Right lobe of liver (tissue), 4 donors: ENCODE data around the gene FAM149B1.
"Not testable (repeated sequence)": the region's sequence is repeated elsewhere in the genome, so short reads cannot be mapped to it uniquely, and the experiment has no call there.

Experiments
- CTCF ChIP-seq, 4 donors: fragments of 200-600 bp in 3 of 4; fragments of 450-650 bp in 1 of 4; IDR thresholded peaks; one replicate each; pipeline versions ENCODE4 v1.5.1 to v1.8.0; 2016 to 2022; ENCODE audit warnings: antibody characterized with exemption in 4 of 4, mild to moderate bottlenecking in 2 of 4
- POLR2A ChIP-seq: fragments of 450-650 bp; IDR thresholded peaks from one replicate; pipeline ENCODE4 v1.6.1; 2017; ENCODE audit warnings: antibody characterized with exemption, mild to moderate bottlenecking
- donor health status: DM: no; HTN: no; CAD: no.
- donor health status: DM: no; HTN: no; CAD: no.
- donor health status: DM: no; HTN: yes; CAD: no.

- not testable (repeated sequence) for TF ChIP-seq POLR2A; CTCF (IDR thresholded peaks at IDR 0.05)
Observed at GRCh38 chr10:73150633-73151413, 17.1 kb upstream of the FAM149B1 start.
